ENCODE data around the gene PHLDB2. TPM values are rescaled to one million over a fixed set of nuclear protein-coding genes. Genes with fewer than 3 reads are reported as not detected.

PHLDB2 gene
- total and polyA plus RNA-seq, 10 of the 15 experiments (the other 5 are each of a cell fraction or from before 2014, with no cell fraction given) = 0.03 to 0.67 (median 0.40) TPM

DNA sequence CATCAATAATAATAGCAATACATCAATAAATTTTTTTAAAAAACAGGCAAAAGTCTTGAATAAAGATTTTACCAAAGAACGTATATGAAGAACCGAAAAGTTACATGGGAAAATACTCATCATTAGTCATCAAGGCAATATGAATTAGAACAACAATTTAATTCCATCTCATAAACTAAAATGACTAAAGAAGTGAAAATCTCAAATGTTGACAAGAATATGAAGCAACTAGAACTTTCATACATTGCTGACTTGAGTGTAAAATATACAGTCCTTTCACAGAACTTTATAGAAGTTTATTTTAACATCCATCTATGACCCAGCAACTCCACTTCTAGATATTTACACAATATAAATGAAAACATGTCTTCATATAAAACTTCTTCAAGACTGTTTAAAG, 84.5 kb downstream of the PHLDB2 start:
- no peak for ATAC-seq
- no peak overlapping the region for H3K4me2 ChIP-seq (ENCODE audit: control insufficient read depth, insufficient read depth)
- in situ Hi-C loops (cut with MboI) (no loop called here), intact Hi-C loops (cut with micrococcal nuclease; ENCODE audit: unreplicated experiment) (no loop called here)
- ChIA-PET CTCF (no interaction called here), RAD21 (ENCODE audit: unreplicated experiment) (no interaction called here), SMC1A (ENCODE audit: uncharacterized antibody, unreplicated experiment) (no interaction called here), POLR2A (no interaction called here)
- WGBS (ENCODE audit: insufficient coverage, insufficient replicate concordance, low lambda C conversion rate, missing lambda C conversion rate) = 50% methylated on average over 2 of the region's 2 CpGs
- no peaks in the 10 kb centered on the region for H3K9me3 ChIP-seq (replicated peaks; ENCODE audit: control insufficient read depth, insufficient read depth, low read length)
- TF ChIP-seq, protein P1, sequence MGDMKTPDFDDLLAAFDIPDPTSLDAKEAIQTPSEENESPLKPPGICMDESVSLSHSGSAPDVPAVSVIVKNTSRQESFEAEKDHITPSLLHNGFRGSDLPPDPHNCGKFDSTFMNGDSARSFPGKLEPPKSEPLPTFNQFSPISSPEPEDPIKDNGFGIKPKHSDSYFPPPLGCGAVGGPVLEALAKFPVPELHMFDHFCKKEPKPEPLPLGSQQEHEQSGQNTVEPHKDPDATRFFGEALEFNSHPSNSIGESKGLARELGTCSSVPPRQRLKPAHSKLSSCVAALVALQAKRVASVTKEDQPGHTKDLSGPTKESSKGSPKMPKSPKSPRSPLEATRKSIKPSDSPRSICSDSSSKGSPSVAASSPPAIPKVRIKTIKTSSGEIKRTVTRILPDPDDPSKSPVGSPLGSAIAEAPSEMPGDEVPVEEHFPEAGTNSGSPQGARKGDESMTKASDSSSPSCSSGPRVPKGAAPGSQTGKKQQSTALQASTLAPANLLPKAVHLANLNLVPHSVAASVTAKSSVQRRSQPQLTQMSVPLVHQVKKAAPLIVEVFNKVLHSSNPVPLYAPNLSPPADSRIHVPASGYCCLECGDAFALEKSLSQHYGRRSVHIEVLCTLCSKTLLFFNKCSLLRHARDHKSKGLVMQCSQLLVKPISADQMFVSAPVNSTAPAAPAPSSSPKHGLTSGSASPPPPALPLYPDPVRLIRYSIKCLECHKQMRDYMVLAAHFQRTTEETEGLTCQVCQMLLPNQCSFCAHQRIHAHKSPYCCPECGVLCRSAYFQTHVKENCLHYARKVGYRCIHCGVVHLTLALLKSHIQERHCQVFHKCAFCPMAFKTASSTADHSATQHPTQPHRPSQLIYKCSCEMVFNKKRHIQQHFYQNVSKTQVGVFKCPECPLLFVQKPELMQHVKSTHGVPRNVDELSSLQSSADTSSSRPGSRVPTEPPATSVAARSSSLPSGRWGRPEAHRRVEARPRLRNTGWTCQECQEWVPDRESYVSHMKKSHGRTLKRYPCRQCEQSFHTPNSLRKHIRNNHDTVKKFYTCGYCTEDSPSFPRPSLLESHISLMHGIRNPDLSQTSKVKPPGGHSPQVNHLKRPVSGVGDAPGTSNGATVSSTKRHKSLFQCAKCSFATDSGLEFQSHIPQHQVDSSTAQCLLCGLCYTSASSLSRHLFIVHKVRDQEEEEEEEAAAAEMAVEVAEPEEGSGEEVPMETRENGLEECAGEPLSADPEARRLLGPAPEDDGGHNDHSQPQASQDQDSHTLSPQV (IDR thresholded peaks at IDR 0.05) = no peak
- TF ChIP-seq EED (IDR thresholded peaks at IDR 0.05; ENCODE audit: low read depth) (no peak), EZH2 (IDR thresholded peaks at IDR 0.05; ENCODE audit: borderline replicate concordance, control insufficient read depth, low read depth, low read length) (no peak), ZNF622 (IDR thresholded peaks at IDR 0.05) (no peak), HDGF (IDR thresholded peaks at IDR 0.05) (no peak), FOS (IDR thresholded peaks at IDR 0.05; ENCODE audit: borderline replicate concordance, extremely low read depth, insufficient read length) (no peak)
- TF ChIP-seq, protein P2, sequence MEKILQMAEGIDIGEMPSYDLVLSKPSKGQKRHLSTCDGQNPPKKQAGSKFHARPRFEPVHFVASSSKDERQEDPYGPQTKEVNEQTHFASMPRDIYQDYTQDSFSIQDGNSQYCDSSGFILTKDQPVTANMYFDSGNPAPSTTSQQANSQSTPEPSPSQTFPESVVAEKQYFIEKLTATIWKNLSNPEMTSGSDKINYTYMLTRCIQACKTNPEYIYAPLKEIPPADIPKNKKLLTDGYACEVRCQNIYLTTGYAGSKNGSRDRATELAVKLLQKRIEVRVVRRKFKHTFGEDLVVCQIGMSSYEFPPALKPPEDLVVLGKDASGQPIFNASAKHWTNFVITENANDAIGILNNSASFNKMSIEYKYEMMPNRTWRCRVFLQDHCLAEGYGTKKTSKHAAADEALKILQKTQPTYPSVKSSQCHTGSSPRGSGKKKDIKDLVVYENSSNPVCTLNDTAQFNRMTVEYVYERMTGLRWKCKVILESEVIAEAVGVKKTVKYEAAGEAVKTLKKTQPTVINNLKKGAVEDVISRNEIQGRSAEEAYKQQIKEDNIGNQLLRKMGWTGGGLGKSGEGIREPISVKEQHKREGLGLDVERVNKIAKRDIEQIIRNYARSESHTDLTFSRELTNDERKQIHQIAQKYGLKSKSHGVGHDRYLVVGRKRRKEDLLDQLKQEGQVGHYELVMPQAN (conservative IDR thresholded peaks at IDR 0.05) = no peak
- TF ChIP-seq, protein P3, sequence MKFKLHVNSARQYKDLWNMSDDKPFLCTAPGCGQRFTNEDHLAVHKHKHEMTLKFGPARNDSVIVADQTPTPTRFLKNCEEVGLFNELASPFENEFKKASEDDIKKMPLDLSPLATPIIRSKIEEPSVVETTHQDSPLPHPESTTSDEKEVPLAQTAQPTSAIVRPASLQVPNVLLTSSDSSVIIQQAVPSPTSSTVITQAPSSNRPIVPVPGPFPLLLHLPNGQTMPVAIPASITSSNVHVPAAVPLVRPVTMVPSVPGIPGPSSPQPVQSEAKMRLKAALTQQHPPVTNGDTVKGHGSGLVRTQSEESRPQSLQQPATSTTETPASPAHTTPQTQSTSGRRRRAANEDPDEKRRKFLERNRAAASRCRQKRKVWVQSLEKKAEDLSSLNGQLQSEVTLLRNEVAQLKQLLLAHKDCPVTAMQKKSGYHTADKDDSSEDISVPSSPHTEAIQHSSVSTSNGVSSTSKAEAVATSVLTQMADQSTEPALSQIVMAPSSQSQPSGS (IDR thresholded peaks at IDR 0.05; ENCODE audit: low read length) = no peak
- no peak for FAIRE-seq
- no peaks in the 10 kb centered on the region for H3K36me3 ChIP-seq (ENCODE audit: control insufficient read depth in 2 of 2, insufficient read depth in 2 of 2, low read length in 1 of 2)
- no peak overlapping the region for H2AFZ ChIP-seq (ENCODE audit: control insufficient read depth, low read depth, low read length)
- no peaks in the 10 kb centered on the region for H3K79me2 ChIP-seq (ENCODE audit: control insufficient read depth, insufficient read depth, low read length)
- no peaks in the 10 kb centered on the region for H3K4me1 ChIP-seq (ENCODE audit: control insufficient read depth, insufficient read depth, low read length)
- no peak overlapping the region for H3K27ac ChIP-seq (ENCODE audit: control insufficient read depth, insufficient read depth)
- no peak overlapping the region for H3K4me3 ChIP-seq
- no peaks in the 10 kb centered on the region for H4K20me1 ChIP-seq (ENCODE audit: control insufficient read depth, insufficient read depth)
- H3K9ac ChIP-seq (ENCODE audit: control insufficient read depth, insufficient read depth, low read length) = no peak overlapping the region
- H3K27me3 ChIP-seq (replicated peaks in 1 of 2; ENCODE audit: control insufficient read depth in 2 of 2, insufficient read depth in 2 of 2, low read length in 1 of 2) = peaks cover 0 to 2% of the 10 kb centered on the region in 2 experiments; a peak in 2 of 4 replicates
- no peak for DNase-seq (ENCODE audit: low read depth, low spot score)
- BruUV-seq (replicated peaks) = no TSS peak
